ENCODE data around the gene HINFP. TPM values are rescaled to one million over a fixed set of nuclear protein-coding genes. Genes with fewer than 3 reads are reported as not detected.

Gene HINFP
- total RNA-seq, 4 donors from 2014 or later = 24.0 to 37.7 (median 33.2) TPM

DNA sequence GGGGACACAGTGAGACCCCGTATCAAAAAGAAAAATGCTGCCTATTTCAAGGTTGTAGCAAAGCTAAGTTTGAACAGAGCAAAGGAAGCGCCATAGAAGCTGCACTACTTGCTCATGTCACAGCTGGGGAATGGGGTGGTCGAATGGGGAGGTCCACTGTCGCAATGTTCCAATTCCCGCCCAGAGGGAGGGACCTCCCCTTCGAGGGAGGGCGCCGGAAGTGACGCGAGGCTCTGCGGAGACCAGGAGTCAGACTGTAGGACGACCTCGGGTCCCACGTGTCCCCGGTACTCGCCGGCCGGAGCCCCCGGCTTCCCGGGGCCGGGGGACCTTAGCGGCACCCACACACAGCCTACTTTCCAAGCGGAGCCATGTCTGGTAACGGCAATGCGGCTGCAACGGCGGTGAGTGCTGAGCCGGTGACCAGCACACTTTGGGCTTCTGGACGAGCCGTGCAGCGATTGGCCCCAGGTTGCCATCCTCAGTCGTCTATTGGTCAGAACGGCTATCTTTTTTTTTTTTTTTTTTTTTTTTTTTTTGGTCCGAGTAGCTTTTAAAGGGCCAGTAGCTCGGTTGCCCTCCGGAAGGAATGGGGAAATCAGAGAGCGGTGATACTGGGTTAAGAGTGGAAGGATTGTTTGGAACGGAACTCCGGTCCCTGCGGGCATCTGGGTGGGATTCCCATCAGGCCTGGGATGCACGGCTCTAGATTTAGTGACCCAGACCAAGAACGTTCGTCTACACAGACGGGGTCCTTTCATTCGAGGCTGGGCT, 36.5 kb upstream of the HINFP start, which contains the start of gene HMBS:
Gene HMBS, plus strand, starts transcription at position 219 of the 774 bp plus-strand sequence. Its CDS starts 153 bp downstream, at position 372.
- Histone ChIP-seq H3K4me3 (replicated peaks in 1 of 3) (peak within 1 kb of the TSS; percentile 12 to 54 (median 14)), H3K27ac (peak within 1 kb of the TSS; percentile 10 to 93 (median 87)), H3K9me3 (no peaks in the 10 kb centered on the region), H3K27me3 (no peaks in the 10 kb centered on the region), H3K4me1 (peaks cover 10 to 32% of the 10 kb centered on the region in 2 donors), H3K36me3 (peaks cover 29% of the 10 kb centered on the region in 2 donors)
- intact Hi-C loops (cut with DNase I) = no loop called here
- peak; percentile 90 to 93 for DNase-seq
- 1% methylated on average over 27 to 42 of the region's 45 CpGs for WGBS, 2 donors
- TF ChIP-seq POLR2A (IDR thresholded peaks at IDR 0.05) = peak; percentile 1 to 56
- no peak for TF ChIP-seq CTCF (IDR thresholded peaks at IDR 0.05)

GRCh38 chr11:119085437-119085847, 35.9 kb upstream of the HINFP start:
- intact Hi-C loops (cut with DNase I) = no loop called here
- Histone ChIP-seq H3K27ac (peak overlapping the region in 2 of 3 donors; percentile 87 to 93), H3K4me1 (peaks cover 10 to 32% of the 10 kb centered on the region in 2 donors), H3K9me3 (no peaks in the 10 kb centered on the region), H3K27me3 (no peaks in the 10 kb centered on the region), H3K36me3 (peaks cover 23% of the 10 kb centered on the region in 2 donors), H3K4me3 (replicated peaks in 1 of 3) (peak overlapping the region in 2 of 3 donors; percentile 13 to 54)
- TF ChIP-seq CTCF (IDR thresholded peaks at IDR 0.05) = no peak
- no peak for TF ChIP-seq POLR2A (IDR thresholded peaks at IDR 0.05)
- WGBS, 2 donors = 0 to 2% methylated on average over 12 to 13 of the region's 13 CpGs
- no peak for DNase-seq

DNA sequence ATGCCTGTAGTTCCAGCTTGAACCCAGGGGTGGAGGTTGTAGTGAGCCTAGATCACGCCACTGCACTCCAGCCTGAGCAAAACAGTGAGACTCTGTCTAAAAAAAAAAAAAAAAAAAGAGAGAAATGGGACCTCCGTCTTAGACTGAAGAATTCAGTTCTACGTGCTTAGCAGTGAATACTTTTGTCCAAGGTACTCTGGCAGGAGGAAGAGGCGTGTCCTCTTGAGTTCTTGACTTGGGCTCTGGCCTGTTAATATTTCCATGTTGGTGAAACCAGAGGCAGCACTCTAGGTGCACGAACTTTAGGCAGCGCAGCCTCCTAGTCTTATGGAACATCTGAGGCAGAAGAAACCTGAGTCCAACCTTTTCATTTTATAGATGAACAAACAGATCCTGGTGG, 34.3 kb upstream of the HINFP start:
- intact Hi-C loops (cut with DNase I) = no loop called here
- 71% methylated on average over 6 of the region's 6 CpGs for whole genome bisulfite sequencing, 2 donors
- Histone ChIP-seq H3K36me3 (peaks cover 6% of the 10 kb centered on the region in 2 donors), H3K27me3 (no peaks in the 10 kb centered on the region), H3K9me3 (no peaks in the 10 kb centered on the region), H3K4me1 (peaks cover 10 to 32% of the 10 kb centered on the region in 2 donors), H3K27ac (no peak overlapping the region), H3K4me3 (replicated peaks in 1 of 3) (no peak overlapping the region)
- DNase-seq = no peak
- TF ChIP-seq CTCF (IDR thresholded peaks at IDR 0.05) = no peak
- TF ChIP-seq POLR2A (IDR thresholded peaks at IDR 0.05) = no peak

DNA sequence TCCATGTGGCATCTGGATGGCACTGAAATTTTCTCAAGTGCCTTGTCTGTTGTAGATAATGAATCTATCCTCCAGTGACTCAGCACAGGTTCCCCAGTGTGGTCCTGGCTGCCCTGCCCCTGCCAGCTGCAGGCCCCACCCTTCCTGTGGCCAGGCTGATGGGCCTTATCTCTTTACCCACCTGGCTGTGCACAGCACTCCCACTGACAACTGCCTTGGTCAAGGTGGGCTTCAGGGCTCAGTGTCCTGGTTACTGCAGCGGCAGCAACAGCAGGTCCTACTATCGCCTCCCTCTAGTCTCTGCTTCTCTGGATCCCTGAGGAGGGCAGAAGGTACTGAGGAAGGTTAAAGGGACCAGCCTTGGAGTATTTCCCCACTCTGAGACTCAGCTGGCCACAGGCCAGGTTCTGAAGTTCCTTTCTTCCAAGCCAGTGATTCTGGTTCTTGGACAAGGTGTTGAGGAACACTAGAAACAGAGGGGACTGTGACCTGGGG, 33.6 kb upstream of the HINFP start:
- TF ChIP-seq POLR2A (IDR thresholded peaks at IDR 0.05) = no peak
- TF ChIP-seq CTCF (IDR thresholded peaks at IDR 0.05) = no peak
- no peaks in the 10 kb centered on the region for H3K36me3 ChIP-seq
- H3K4me3 ChIP-seq (replicated peaks in 1 of 3) = no peak overlapping the region
- peak overlapping the region in 1 of 3 donors; percentile 30 for H3K27ac ChIP-seq
- intact Hi-C loops (cut with DNase I) = no loop called here
- peaks cover 10 to 38% of the 10 kb centered on the region in 2 donors for H3K4me1 ChIP-seq
- no peaks in the 10 kb centered on the region for H3K9me3 ChIP-seq
- DNase-seq = peak; percentile 74 to 83
- H3K27me3 ChIP-seq = no peaks in the 10 kb centered on the region
- WGBS, 2 donors = 20 to 60% methylated on average over 1 to 2 of the region's 2 CpGs

DNA sequence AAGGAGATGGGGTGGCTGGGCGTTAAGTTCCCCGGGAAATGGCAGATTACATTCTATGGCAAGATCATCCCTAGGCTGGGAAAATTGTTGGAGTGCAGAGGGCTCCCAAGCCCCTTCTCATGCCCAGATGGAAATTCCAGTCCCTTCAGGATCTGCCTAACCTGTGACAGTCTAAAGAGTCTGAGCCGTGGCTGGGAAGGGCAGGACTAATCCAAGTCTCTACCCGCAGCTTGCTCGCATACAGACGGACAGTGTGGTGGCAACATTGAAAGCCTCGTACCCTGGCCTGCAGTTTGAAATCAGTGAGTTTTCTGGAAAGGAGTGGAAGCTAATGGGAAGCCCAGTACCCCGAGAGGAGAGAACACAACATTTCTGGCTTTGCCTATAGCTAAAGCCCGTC, 33.0 kb upstream of the HINFP start:
- H3K27me3 ChIP-seq = no peaks in the 10 kb centered on the region
- H3K4me3 ChIP-seq (replicated peaks in 1 of 3) = no peak overlapping the region
- H3K27ac ChIP-seq = peak overlapping the region in 1 of 3 donors; percentile 30
- intact Hi-C loops (cut with DNase I) = no loop called here
- no peaks in the 10 kb centered on the region for H3K36me3 ChIP-seq
- WGBS, 2 donors = 93 to 95% methylated on average over 9 of the region's 9 CpGs
- H3K4me1 ChIP-seq = peaks cover 16 to 44% of the 10 kb centered on the region in 2 donors
- H3K9me3 ChIP-seq = no peaks in the 10 kb centered on the region
- TF ChIP-seq CTCF (IDR thresholded peaks at IDR 0.05) (no peak), POLR2A (IDR thresholded peaks at IDR 0.05) (no peak)
- no peak for DNase-seq

Measured in thyroid gland (tissue), 4 donors.